OCI-LY1 (cell line): ENCODE measurements around the gene AKR1C2.
"Not testable (repeated sequence)": the region's sequence is repeated elsewhere in the genome, so short reads cannot be mapped to it uniquely, and the experiment has no call there.

Source experiments
- H2AFZ ChIP-seq: fragments of 200-600 bp; sonication (generic), shearing (Covaris generic); 2 replicates; pipeline ENCODE4 v1.6.0; 2014; ENCODE audit warnings: antibody characterized with exemption, mild to moderate bottlenecking, low read length
- H3F3A ChIP-seq: fragments of 200-600 bp; sonication (generic), shearing (Covaris generic); 2 replicates; pipeline ENCODE4 v1.6.0; 2014; ENCODE audit warnings: mild to moderate bottlenecking, antibody characterized with exemption, low read length, moderate library complexity; ENCODE audit not compliant: insufficient read depth
- H3K27ac ChIP-seq: fragments of 200-600 bp; sonication (generic); 2 replicates; pipeline ENCODE4 v1.5.1; 2014; ENCODE audit warnings: low read length, mixed run types, mild to moderate bottlenecking, low read depth; ENCODE audit not compliant: poor library complexity, severe bottlenecking
- H3K27me3 ChIP-seq: fragments of 200-600 bp; sonication (generic); 2 replicates; pipeline ENCODE4 v1.6.0; 2014; ENCODE audit warnings: antibody characterized with exemption, mild to moderate bottlenecking, low read length, moderate library complexity; ENCODE audit not compliant: insufficient read depth
- H3K36me3 ChIP-seq: fragments of 200-600 bp; sonication (generic); 2 replicates; pipeline ENCODE4 v1.6.1; 2014; ENCODE audit warnings: mild to moderate bottlenecking, antibody characterized with exemption, low read length, moderate library complexity, mixed read lengths; ENCODE audit not compliant: insufficient read depth
- H3K4me1 ChIP-seq: fragments of 200-600 bp; sonication (generic); 2 replicates; pipeline ENCODE4 v1.5.1; 2014; ENCODE audit warnings: mild to moderate bottlenecking, low read length, moderate library complexity; ENCODE audit not compliant: insufficient read depth, severe bottlenecking
- H3K4me2 ChIP-seq: fragments of 200-600 bp; sonication (generic), shearing (Covaris generic); 2 replicates; pipeline ENCODE4 v1.6.1; 2014; ENCODE audit warnings: low read length
- H3K4me3 ChIP-seq: fragments of 200-600 bp; sonication (generic); 2 replicates; pipeline ENCODE4 v1.5.1; 2014; ENCODE audit warnings: low read length, low read depth, mild to moderate bottlenecking, mixed read lengths; ENCODE audit not compliant: poor library complexity, severe bottlenecking
- H3K79me2 ChIP-seq: fragments of 200-600 bp; shearing (Covaris generic); 2 replicates; pipeline ENCODE4 v1.6.1; 2016; ENCODE audit warnings: mixed run types, low read length, mixed read lengths; ENCODE audit not compliant: insufficient read depth
- H3K9ac ChIP-seq: fragments of 200-600 bp; sonication (generic), shearing (Covaris generic); 2 replicates; pipeline ENCODE4 v1.6.1; 2014; ENCODE audit warnings: mild to moderate bottlenecking, low read length, mixed read lengths
- H3K9me2 ChIP-seq: fragments of 200-600 bp; sonication (generic), shearing (Covaris generic); 2 replicates; pipeline ENCODE4 v1.6.1; 2014; ENCODE audit warnings: low read depth, mild to moderate bottlenecking, low read length, mixed read lengths
- H3K9me3 ChIP-seq: fragments of 200-600 bp; shearing (Covaris generic); 2 replicates; pipeline ENCODE4 v1.6.1; 2014; ENCODE audit warnings: low read length, mixed read lengths
- H4K20me1 ChIP-seq: fragments of 200-600 bp; sonication (generic), shearing (Covaris generic); 2 replicates; pipeline ENCODE4 v1.6.0; 2016; ENCODE audit warnings: mild to moderate bottlenecking, low read length; ENCODE audit not compliant: insufficient read depth
- CTCF ChIP-seq: fragments of 200-600 bp; sonication (generic), shearing (Covaris generic); IDR thresholded peaks from 2 replicates; pipeline ENCODE4 v1.5.1; 2017; ENCODE audit warnings: mild to moderate bottlenecking, antibody characterized with exemption, low read length, moderate library complexity, mixed read lengths
- EZH2 ChIP-seq: fragments of 200-600 bp; sonication (generic), shearing (Covaris generic); IDR thresholded peaks from 2 replicates; pipeline ENCODE4 v1.8.0; 2017; ENCODE audit warnings: borderline replicate concordance, mixed run types, mild to moderate bottlenecking, antibody characterized with exemption, low read length, moderate library complexity, mixed read lengths

The AKR1C2 gene

GRCh38 chr10:5004030-5004385, 351 bp upstream of the AKR1C2 start:
- H3K4me3 ChIP-seq, H3K36me3 ChIP-seq, H3K79me2 ChIP-seq, H3K9me2 ChIP-seq, H2AFZ ChIP-seq, H3K27ac ChIP-seq, H3F3A ChIP-seq, H3K9me3 ChIP-seq, H3K9ac ChIP-seq, H3K27me3 ChIP-seq, H3K4me2 ChIP-seq, H3K4me1 ChIP-seq, H4K20me1 ChIP-seq: not testable (repeated sequence)

GRCh38 chr10:5002013-5002727, 1.5 kb downstream of the AKR1C2 start:
- no peaks in the 10 kb centered on the region for H3K4me1 ChIP-seq
- no peaks in the 10 kb centered on the region for H3K9me3 ChIP-seq
- H3K27ac ChIP-seq, result no peak overlapping the region
- H4K20me1 ChIP-seq, result no peaks in the 10 kb centered on the region
- no peak for TF ChIP-seq CTCF
- TF ChIP-seq EZH2, result no peak
- no peak overlapping the region for H3K4me3 ChIP-seq
- no peak overlapping the region for H3K9ac ChIP-seq
- no peaks in the 10 kb centered on the region for H3F3A ChIP-seq
- no peaks in the 10 kb centered on the region for H3K36me3 ChIP-seq
- no peak overlapping the region for H2AFZ ChIP-seq
- no peaks in the 10 kb centered on the region for H3K9me2 ChIP-seq
- H3K4me2 ChIP-seq, result no peak overlapping the region
- H3K27me3 ChIP-seq, result no peaks in the 10 kb centered on the region
- no peaks in the 10 kb centered on the region for H3K79me2 ChIP-seq

GRCh38 chr10:4998671-4999070, 5.0 kb downstream of the AKR1C2 start:
- TF ChIP-seq EZH2 (no peak), CTCF (no peak)
- Histone ChIP-seq H4K20me1 (no peaks in the 10 kb centered on the region), H3K4me2 (no peak overlapping the region), H3K27me3 (no peaks in the 10 kb centered on the region), H2AFZ (no peak overlapping the region), H3K4me1 (no peaks in the 10 kb centered on the region), H3K9me3 (no peaks in the 10 kb centered on the region), H3K36me3 (no peaks in the 10 kb centered on the region), H3K27ac (no peak overlapping the region), H3K9ac (no peak overlapping the region), H3K79me2 (no peaks in the 10 kb centered on the region), H3F3A (no peaks in the 10 kb centered on the region), H3K9me2 (no peaks in the 10 kb centered on the region), H3K4me3 (no peak overlapping the region)

- not testable (repeated sequence) for H3K27ac ChIP-seq, H3K4me3 ChIP-seq, H4K20me1 ChIP-seq, H3K27me3 ChIP-seq, H3K36me3 ChIP-seq, H3K9me2 ChIP-seq, H3K4me2 ChIP-seq, H2AFZ ChIP-seq, H3K9me3 ChIP-seq, H3F3A ChIP-seq, H3K9ac ChIP-seq, H3K79me2 ChIP-seq, H3K4me1 ChIP-seq
Observed at GRCh38 chr10:4994260-4994659, 9.4 kb downstream of the AKR1C2 start.

GRCh38 chr10:4992564-4992963, 11.1 kb downstream of the AKR1C2 start:
- not testable (repeated sequence) for H3K4me1 ChIP-seq, H3K27me3 ChIP-seq, H3K9ac ChIP-seq, H3K9me2 ChIP-seq, H3K36me3 ChIP-seq, H3K27ac ChIP-seq, H4K20me1 ChIP-seq, H2AFZ ChIP-seq, H3K9me3 ChIP-seq, H3K4me2 ChIP-seq, H3F3A ChIP-seq, H3K79me2 ChIP-seq, H3K4me3 ChIP-seq

- H3K79me2 ChIP-seq, H4K20me1 ChIP-seq, H3K9me2 ChIP-seq, H3K36me3 ChIP-seq, H3K9ac ChIP-seq, H3K9me3 ChIP-seq, H2AFZ ChIP-seq, H3K4me2 ChIP-seq, H3K4me1 ChIP-seq, H3F3A ChIP-seq, H3K27me3 ChIP-seq, H3K4me3 ChIP-seq, H3K27ac ChIP-seq: not testable (repeated sequence)
Observed at GRCh38 chr10:4991463-4991862, 12.2 kb downstream of the AKR1C2 start.
